ENCODE data around the gene ITFG1.
"Not testable (repeated sequence)": the region's sequence is repeated elsewhere in the genome, so short reads cannot be mapped to it uniquely, and the experiment has no call there.

DNA sequence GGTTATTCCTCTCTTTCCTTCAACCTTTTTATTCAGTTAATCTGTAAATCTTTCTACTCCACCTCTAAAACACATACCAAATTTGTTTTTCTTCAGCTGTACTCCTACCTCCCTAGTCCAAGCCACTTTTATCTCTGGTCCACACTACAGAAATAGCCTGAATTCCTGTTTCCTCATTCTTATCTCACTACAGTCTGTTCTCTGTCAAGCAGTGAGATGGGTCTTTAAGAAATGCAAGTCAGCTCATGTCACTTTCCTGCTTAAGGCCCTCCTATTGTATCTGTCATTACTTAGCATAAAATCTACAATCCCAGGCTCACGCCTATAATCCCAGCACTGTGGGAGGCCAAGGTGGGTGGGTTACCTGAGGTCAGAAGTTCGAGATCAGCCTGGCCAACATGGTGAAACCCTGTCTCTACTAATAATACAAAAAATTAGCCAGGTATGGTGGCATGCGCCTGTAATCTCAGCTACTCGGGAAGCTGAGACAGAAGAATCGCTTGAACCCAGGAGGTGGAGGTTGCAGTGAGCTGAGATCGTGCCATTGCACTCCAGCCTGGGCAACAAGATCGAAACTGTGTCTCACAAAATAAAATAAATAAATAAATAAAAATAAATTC is 7.3 kb upstream of the ITFG1 start:
- TF ChIP-seq, protein P1, sequence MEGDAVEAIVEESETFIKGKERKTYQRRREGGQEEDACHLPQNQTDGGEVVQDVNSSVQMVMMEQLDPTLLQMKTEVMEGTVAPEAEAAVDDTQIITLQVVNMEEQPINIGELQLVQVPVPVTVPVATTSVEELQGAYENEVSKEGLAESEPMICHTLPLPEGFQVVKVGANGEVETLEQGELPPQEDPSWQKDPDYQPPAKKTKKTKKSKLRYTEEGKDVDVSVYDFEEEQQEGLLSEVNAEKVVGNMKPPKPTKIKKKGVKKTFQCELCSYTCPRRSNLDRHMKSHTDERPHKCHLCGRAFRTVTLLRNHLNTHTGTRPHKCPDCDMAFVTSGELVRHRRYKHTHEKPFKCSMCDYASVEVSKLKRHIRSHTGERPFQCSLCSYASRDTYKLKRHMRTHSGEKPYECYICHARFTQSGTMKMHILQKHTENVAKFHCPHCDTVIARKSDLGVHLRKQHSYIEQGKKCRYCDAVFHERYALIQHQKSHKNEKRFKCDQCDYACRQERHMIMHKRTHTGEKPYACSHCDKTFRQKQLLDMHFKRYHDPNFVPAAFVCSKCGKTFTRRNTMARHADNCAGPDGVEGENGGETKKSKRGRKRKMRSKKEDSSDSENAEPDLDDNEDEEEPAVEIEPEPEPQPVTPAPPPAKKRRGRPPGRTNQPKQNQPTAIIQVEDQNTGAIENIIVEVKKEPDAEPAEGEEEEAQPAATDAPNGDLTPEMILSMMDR (IDR thresholded peaks at IDR 0.05), result not testable (repeated sequence)
- TF ChIP-seq POLR2A (IDR thresholded peaks at IDR 0.05), result not testable (repeated sequence)

All from breast epithelium (tissue), 3 donors.